ENCODE results near the gene GALNT10.

DNA sequence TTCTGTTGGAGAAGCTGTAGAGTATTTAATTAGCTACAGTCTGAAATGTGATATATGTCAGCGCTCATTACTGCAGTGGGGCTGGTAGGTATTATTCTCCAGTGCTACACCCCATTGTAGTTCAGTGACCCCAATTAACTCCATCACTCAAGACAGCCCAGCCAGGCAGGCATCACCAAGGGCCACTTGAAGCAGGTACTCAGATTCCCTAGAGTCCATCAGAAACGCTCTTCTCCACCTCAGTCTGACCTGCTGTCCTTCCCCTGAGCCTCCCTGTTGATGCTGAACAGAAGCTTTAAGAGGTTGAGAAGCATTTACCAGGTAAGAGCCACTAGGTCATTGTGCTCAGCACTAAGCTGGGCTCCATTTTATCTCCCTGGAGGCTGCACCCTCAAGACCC is 71.8 kb downstream of the GALNT10 start:
- TF ChIP-seq EZH2 (IDR thresholded peaks at IDR 0.05; ENCODE audit: low read length) = no peak
- TF ChIP-seq, protein P1, sequence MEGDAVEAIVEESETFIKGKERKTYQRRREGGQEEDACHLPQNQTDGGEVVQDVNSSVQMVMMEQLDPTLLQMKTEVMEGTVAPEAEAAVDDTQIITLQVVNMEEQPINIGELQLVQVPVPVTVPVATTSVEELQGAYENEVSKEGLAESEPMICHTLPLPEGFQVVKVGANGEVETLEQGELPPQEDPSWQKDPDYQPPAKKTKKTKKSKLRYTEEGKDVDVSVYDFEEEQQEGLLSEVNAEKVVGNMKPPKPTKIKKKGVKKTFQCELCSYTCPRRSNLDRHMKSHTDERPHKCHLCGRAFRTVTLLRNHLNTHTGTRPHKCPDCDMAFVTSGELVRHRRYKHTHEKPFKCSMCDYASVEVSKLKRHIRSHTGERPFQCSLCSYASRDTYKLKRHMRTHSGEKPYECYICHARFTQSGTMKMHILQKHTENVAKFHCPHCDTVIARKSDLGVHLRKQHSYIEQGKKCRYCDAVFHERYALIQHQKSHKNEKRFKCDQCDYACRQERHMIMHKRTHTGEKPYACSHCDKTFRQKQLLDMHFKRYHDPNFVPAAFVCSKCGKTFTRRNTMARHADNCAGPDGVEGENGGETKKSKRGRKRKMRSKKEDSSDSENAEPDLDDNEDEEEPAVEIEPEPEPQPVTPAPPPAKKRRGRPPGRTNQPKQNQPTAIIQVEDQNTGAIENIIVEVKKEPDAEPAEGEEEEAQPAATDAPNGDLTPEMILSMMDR (optimal IDR thresholded peaks at IDR 0.05 in 1 of 3, IDR thresholded peaks at IDR 0.05 in 1 of 3, conservative IDR thresholded peaks at IDR 0.05 in 1 of 3; ENCODE audit: extremely low read depth in 1 of 3, insufficient read depth in 2 of 3, low read length in 3 of 3) = no peak

Measured in keratinocyte (primary cell).